Tibial artery (tissue), 4 donors: ENCODE measurements around the gene SLC25A39.

ENCODE experiments used
- DNase-seq, 2 donors: peaks; one replicate each; pipeline ENCODE4 v3.0.0-alpha.2; 2019
- H3K27ac ChIP-seq, 2 donors: fragments of 200-600 bp; sonication (generic) in 1 of 2; 1 replicate in 1 of 2; 2 replicates in 1 of 2; pipeline ENCODE4 v1.5.1; 2018 to 2019; ENCODE audit warnings: mild to moderate bottlenecking in 1 of 2
- H3K27me3 ChIP-seq, 2 donors: fragments of 200-600 bp; sonication (generic) in 1 of 2; one replicate each; pipeline versions ENCODE4 v1.5.1 to v1.6.0; 2016 to 2019
- H3K36me3 ChIP-seq, 3 donors: fragments of 200-600 bp; sonication (generic) in 2 of 3; one replicate each; pipeline ENCODE4 v1.5.1; 2016 to 2019; ENCODE audit warnings: mild to moderate bottlenecking in 2 of 3
- H3K4me1 ChIP-seq, 4 donors: fragments of 200-600 bp; sonication (generic) in 2 of 4; 1 replicate in 3 of 4; 2 replicates in 1 of 4; pipeline ENCODE4 v1.5.1; 2016 to 2019
- H3K4me3 ChIP-seq, 2 donors: fragments of 200-600 bp; sonication (generic) in 1 of 2; 1 replicate in 1 of 2; 2 replicates in 1 of 2; pipeline ENCODE4 v1.5.1; 2018 to 2019; ENCODE audit warnings: mild to moderate bottlenecking in 2 of 2
- H3K9me3 ChIP-seq, 3 donors: fragments of 200-600 bp; sonication (generic) in 1 of 3; one replicate each; pipeline ENCODE4 v1.5.1; 2016 to 2019
- intact Hi-C: fragments of 100-400 bp; cut with DNase I; formaldehyde crosslinking; loops from one replicate; pipeline ENCODE4 v1.15.0; 2023; ENCODE audit warnings: low total_unique reads
- TF ChIP-seq, protein P1 (sequence below), 2 experiments: fragments of 200-600 bp in 1 of 2; fragments of 450-650 bp in 1 of 2; IDR thresholded peaks; one replicate each; pipeline ENCODE4 v1.5.1; 2017 to 2019; ENCODE audit warnings: antibody characterized with exemption in 2 of 2, mild to moderate bottlenecking in 1 of 2, moderate library complexity in 1 of 2

SLC25A39 gene

DNA sequence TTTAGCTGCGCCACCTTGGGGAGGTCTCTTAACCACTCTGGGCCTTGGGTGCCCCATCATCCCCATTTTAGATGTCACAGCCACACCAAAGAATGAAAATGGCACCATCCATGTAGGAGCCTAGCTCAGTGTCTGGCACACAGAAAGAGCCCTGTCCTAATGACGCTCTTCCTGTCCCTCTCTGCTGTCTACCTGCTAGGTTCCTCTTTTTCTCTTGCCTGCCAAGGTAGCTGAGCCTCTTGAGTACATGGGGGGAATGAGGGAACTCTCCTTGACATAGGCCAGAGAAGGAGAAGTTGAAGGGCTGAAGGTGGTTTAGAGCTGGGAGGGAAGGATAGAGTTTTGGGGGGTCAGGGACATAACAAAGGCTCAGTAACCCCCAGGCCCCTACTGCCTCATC, 14.4 kb downstream of the SLC25A39 start:
- Histone ChIP-seq H3K4me3 (no peak overlapping the region), H3K9me3 (no peaks in the 10 kb centered on the region), H3K36me3 (no peaks in the 10 kb centered on the region), H3K27ac (no peak overlapping the region), H3K27me3 (peaks cover 0 to 73% of the 10 kb centered on the region in 2 donors), H3K4me1 (peaks cover 0 to 29% (median 24%) of the 10 kb centered on the region in 4 donors)
- DNase-seq = no peak
- TF ChIP-seq, protein P1, sequence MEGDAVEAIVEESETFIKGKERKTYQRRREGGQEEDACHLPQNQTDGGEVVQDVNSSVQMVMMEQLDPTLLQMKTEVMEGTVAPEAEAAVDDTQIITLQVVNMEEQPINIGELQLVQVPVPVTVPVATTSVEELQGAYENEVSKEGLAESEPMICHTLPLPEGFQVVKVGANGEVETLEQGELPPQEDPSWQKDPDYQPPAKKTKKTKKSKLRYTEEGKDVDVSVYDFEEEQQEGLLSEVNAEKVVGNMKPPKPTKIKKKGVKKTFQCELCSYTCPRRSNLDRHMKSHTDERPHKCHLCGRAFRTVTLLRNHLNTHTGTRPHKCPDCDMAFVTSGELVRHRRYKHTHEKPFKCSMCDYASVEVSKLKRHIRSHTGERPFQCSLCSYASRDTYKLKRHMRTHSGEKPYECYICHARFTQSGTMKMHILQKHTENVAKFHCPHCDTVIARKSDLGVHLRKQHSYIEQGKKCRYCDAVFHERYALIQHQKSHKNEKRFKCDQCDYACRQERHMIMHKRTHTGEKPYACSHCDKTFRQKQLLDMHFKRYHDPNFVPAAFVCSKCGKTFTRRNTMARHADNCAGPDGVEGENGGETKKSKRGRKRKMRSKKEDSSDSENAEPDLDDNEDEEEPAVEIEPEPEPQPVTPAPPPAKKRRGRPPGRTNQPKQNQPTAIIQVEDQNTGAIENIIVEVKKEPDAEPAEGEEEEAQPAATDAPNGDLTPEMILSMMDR (IDR thresholded peaks at IDR 0.05) = no peak
- intact Hi-C loops = no loop called here

DNA sequence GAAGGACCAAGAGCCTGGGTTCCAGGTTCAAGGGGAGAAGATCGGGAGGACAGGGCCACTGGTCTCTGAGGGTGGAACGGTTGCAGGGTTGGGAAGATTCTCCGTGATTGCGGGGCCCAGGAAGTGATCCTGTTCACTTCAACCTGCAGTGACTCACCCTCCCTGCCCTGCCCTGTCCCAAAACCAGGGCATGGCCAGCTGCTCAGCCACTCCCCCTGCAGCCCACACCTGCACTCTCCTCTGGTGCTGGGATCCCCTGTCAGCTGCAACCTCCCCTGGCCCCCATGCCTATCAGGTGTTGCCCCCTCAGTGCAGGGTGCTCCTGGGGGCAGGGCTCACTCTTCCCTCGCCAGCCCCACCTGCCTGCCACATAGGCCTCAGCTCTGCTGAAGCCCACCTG, 15.2 kb downstream of the SLC25A39 start:
- intact Hi-C loops = no loop called here
- TF ChIP-seq, protein P1 (IDR thresholded peaks at IDR 0.05) = no peak
- H3K27ac ChIP-seq = no peak overlapping the region
- no peaks in the 10 kb centered on the region for H3K9me3 ChIP-seq
- DNase-seq = no peak
- no peaks in the 10 kb centered on the region for H3K36me3 ChIP-seq
- peaks cover 0 to 73% of the 10 kb centered on the region in 2 donors for H3K27me3 ChIP-seq
- H3K4me3 ChIP-seq = no peak overlapping the region
- H3K4me1 ChIP-seq = peaks cover 0 to 22% (median 17%) of the 10 kb centered on the region in 4 donors

DNA sequence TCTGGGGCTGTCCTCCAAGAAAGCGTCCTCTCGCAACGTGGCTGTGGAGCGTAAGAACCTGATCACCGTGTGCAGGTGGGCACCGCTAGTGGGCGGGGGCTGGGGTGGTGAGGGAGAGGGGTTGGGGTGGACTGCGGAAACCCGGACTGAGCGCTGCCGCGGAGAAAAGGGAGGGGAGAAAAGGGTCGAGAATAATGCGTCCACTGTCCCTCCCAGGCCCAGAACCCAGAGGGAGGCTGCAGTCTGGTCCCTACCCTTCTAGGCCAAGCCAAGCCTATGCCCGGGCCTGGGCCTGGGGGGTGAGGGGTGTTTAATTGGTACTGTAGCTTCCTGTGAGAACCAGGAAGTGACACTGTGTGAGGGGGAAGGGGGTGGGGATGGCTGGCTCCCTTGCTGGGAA, 15.8 kb downstream of the SLC25A39 start:
- TF ChIP-seq, protein P1 (IDR thresholded peaks at IDR 0.05) = no peak
- peaks cover 0 to 72% of the 10 kb centered on the region in 2 donors for H3K27me3 ChIP-seq
- H3K9me3 ChIP-seq = no peaks in the 10 kb centered on the region
- DNase-seq = no peak
- H3K27ac ChIP-seq = no peak overlapping the region
- intact Hi-C loops = no loop called here
- peak overlapping the region; percentile 35 to 49 for H3K4me3 ChIP-seq
- no peaks in the 10 kb centered on the region for H3K36me3 ChIP-seq
- peaks cover 0 to 21% (median 17%) of the 10 kb centered on the region in 4 donors for H3K4me1 ChIP-seq

DNA sequence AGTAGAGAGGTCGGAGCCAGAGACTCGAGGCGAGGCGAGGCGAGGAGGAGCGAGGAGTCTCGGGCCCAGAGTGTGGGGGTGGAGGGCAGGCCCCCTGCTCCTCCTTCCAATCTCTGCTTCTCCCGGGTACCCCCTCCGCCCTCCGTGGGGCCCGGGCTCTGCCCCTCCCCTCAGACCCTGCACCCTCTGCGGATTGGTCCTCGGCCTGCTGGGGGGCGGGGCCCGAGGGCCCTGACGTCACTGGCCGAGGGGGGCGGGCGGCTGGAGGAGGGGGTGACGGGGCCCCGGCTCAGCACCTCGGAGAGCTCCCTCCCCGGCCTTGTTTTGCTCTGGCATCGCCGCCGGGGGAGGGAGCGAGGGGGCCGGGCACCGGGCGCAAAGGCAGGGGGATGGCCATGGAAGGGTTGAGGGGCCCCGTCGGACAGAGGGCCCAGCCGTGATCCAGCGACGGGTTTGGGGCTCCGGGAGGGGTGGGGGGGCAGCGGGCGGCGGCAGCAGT, 16.3 kb downstream of the SLC25A39 start, which contains the start of gene RUNDC3A:
Gene RUNDC3A, plus strand, starts transcription at position 282 of the 499 bp plus-strand sequence. CDS start 232 bp downstream, outside the sequence.
- Histone ChIP-seq H3K27ac (no peak within 1 kb of the TSS), H3K9me3 (no peaks in the 10 kb centered on the region), H3K4me1 (peaks cover 0 to 21% (median 17%) of the 10 kb centered on the region in 4 donors), H3K4me3 (peak within 1 kb of the TSS; percentile 35 to 49), H3K36me3 (no peaks in the 10 kb centered on the region), H3K27me3 (peaks cover 0 to 72% of the 10 kb centered on the region in 2 donors)
- TF ChIP-seq, protein P1 (IDR thresholded peaks at IDR 0.05) = no peak
- intact Hi-C loops = no loop called here
- DNase-seq = peak; percentile 61 to 81

DNA sequence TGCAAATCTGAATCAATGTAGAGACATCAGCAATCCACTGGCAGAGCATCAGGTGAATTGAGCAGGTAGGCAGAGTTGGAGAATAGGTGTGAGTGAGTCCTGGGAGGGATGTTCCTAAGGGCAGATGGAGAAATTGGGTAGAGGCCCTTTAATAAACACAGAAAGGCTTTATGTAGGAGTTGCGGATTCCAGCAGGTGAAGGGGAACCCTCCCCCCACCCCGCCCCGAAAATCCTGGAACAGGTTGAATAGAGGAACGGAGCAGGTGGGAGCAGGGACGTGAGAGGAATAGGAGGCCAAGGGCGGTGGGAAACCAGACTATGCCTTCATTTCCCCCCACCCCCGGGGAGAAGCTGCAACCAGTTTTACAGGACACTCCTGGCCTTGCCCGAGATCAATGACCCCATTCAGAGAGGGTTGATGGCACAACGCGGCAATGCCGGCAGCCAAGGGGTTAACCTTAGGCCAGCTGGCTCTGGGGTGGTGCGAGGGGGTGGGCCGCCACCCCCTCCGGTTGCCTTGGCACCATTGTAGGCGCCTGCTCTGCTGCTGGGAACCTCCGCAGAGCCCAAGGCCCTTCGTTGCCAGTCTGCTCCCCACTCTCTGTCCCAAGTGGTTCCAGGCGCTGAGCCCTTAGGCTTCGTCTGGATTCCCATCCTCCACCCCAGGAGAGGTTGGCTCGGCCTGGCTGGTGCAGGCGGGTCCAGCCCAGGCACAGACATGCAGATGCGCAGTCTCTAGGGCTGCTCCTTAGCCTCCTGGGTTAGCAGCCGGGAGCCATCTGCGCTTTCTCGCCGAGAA, 17.0 kb downstream of the SLC25A39 start:
- intact Hi-C loops = no loop called here
- H3K27ac ChIP-seq = no peak overlapping the region
- H3K36me3 ChIP-seq = no peaks in the 10 kb centered on the region
- peaks cover 0 to 66% of the 10 kb centered on the region in 2 donors for H3K27me3 ChIP-seq
- peak overlapping the region; percentile 35 to 49 for H3K4me3 ChIP-seq
- TF ChIP-seq, protein P1 (IDR thresholded peaks at IDR 0.05) = no peak
- peaks cover 0 to 21% (median 17%) of the 10 kb centered on the region in 4 donors for H3K4me1 ChIP-seq
- no peaks in the 10 kb centered on the region for H3K9me3 ChIP-seq
- DNase-seq = no peak
